Ecto neural progenitor cell (in vitro differentiated cells): ENCODE measurements around the gene APBB2.
"Not testable (repeated sequence)": the region's sequence is repeated elsewhere in the genome, so short reads cannot be mapped to it uniquely, and the experiment has no call there.

Experiments
- DNase-seq: peaks from one replicate; pipeline ENCODE4 v3.0.0-alpha.2; 2018; ENCODE audit warnings: low spot score

The APBB2 gene

DNA sequence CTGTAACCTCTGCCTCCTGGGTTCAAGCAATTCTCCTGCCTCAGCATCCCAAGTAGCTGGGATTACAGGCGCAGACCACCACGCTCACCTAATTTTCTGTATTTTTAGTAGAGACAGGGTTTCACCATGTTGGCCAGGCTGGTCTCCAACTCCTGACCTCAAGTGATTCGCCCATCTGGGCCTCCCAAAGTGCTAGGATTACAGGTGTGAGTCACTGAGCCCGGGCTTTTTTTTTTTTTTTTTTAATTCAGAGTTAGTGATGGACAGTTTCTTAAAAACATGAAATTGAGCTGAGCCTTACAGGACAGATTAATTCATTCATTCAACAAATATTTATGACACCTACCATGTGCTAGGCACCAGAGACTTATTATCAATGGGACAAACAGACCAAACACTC is 313.8 kb downstream of the APBB2 start:
- not testable (repeated sequence) for DNase-seq

DNA sequence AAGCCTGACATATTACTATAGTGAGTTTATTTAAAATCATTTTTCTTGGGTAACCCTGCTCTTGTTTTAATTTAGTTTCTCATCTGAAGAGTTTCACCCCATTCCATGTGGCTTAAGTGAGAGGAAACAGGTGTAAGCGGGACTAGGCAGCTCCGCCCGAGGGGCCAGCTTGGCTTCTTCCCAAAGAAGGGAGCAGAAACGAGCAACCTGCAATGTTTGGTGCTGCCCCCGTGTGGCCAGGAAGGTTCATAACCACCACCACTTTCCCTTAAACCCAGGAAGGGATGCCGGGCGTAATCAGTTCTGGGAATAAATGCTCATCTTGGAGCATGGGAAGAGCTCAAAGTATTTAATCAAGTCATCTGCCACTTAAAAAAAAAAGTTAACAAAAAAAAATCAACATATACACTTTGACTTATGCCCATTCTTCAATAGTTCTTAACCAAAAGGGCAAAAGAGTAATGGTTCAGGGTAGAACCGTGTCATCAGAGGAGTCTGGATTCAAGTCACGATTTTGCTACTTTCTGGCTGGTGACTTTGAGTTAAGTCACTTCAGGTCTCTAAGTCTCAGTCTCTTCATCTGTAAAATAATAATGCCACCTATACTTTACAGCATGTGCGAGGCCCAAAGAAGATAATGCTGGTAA is 316.7 kb downstream of the APBB2 start:
- DNase-seq: peak; percentile 83

DNA sequence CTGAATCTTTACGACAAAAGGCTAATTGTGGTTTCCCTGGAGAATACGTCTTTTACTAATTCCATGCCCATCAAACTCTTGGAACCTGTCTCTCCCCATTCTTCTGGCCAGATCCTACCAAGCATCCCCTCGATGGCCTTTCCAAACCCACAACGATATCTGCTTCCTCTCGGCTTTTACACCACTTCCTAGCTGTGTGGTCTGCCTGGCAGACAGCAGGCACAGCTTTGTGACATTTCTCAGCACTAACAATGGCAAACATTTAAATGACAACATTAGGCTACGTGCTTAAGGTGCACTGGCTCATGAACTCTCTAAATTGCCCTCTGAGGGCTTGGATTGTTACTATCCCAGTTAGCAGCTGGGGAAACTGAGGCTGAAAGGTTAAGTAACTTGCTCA is 323.6 kb downstream of the APBB2 start:
- no peak for DNase-seq

DNA sequence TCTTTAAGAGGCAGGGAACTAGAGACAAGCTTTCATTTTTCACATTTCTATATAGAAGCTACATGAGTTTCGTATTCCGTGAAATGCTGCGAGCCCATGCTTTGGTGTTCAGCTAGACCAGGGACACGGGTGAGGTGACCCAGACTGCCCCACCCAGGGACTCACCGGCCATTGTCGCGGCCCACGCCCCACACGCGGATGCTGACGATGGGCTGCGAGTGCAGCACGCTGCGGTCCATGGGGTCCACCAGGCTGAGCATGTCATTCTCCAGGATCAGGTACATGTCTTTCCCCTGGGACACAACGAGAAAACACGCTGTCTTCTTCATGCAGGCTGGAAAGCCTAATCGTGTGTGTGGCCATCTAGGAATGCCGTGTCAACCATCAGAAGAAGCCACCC is 324.1 kb downstream of the APBB2 start:
- DNase-seq: no peak

DNA sequence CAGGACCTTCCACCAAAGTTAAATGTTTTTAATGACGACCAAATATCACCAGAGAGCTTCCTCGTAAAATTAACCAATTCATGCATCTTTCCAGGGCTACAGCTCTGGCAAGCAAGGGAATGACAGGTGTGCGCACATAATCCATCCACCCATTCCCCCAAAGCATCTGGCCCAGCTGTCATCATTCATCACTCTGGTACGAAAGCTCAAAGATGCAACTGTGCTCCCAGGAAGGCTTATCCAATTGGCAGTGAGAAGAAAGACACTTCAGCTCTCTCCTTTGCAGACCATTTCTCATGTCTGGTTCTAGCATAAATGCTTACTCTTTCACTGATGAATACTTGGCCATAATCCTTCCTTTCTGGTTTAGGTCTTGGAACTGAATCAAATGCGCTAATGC is 325.4 kb downstream of the APBB2 start:
- DNase-seq: no peak

DNA sequence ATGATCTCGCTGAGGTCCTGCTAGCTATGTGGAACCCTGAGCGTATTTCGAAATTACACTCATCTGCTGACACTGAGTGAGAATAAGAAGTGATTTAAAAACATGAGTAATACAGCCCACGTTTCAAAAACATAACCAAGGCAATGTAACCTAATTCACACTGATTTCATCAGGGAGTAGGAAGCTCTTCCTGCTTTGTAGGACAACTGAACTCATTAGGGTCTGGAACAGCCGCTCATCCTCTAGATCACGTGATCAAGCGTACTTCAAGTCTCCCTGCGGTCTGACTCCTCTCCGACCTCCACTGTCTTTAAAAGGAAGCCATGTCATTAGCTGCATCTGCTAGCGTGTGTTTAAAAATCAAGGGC is 326.6 kb downstream of the APBB2 start:
- no peak for DNase-seq

DNA sequence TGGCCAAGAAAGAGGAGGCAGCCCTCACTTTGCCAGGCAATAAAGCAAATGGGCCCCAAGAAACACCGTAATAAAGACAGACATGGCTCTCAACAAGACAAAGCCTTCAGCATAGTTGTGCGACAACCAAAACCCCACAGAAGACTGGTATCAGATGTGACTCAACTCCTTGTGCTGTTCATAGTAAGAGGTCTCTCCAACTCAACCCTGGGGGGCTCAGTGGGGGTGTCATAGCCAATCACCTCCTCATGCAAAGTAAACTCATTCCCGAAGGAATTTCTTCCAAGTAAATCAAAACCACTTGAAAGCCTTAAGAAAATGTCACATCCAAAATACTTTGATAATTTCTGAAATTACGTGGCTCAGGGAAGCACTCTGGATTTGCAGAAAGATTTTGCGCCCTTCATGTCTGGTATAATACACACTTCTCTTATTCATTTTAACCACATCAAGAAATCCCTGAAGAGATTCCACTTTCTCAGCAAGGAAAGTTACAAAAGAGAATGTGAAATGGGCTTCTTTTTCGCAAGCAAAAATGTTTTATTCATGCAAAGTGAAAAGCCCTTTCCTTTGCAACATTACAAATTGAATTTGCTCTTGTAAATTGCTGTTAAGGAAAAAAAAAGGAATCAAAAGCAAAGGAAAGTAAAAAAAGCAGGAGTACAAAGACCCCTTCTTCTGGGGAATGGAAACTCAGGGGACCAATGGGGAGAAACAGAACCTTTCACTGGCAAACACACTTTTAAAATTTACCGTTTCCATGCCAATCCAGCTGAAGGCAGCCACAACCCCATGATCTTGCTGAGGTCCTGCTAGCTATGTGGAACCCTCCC is 327.2 kb downstream of the APBB2 start:
- no peak for DNase-seq

DNA sequence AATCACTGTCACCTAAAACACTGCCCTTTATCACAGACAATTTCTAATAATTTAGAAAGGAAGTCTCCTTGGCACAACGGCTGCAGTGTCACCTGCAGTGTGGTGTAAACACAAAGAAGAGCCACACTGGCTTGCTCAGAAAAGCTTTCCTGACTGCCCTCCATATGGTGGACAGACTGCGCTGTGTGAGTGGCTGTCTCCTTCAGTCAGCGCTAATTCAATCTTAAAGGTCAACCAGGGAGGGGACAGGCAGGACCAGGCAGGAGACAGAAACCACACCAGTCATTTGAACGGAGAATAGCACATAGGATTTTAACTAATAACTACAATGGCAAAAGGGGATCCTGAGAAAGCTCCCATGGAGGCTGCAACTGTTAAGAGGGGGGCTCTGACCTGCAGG is 332.5 kb downstream of the APBB2 start:
- no peak for DNase-seq

DNA sequence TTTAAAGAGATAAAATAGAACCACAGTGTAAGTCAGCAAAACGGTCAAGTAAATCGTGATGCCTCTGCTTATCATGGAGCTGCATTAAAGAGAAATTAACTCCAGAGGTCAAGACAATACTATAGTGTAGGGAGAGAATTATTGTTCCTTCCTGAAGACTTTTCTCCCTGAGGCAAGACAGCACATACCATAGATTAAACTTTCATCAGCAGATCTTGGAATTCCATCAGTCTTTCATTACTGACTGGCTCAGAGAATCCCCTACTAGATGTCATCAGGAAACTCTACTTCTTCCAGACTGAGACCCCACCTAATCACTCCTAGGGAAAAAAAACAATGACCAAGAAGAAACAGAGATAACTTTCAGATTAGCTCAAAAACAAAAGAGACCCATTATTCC is 333.2 kb downstream of the APBB2 start:
- no peak for DNase-seq

DNA sequence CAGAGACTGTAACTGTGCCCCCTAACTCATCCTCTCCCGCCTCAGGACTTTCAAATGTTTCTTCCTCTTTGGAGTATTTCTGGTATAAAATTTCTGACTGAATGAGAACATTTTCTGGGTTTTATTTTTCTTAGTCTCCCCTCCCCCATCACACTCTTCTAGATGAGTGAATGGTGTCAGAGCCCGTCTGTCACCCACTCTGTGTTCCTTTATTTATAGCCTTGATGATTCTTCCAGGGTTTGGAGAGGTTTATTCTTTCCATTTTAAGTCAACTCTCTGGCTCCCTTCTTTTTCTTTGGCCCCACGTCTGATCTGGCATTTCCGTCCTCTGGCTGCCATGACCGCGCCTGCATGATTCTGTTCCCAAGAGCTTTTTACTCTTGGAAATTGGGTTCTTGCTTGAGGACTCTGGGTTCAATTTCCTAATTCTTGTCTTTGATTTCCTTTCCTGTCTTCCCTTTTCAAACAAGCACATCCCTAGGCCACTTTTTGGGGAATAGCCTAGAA is 335.7 kb downstream of the APBB2 start:
- no peak for DNase-seq

DNA sequence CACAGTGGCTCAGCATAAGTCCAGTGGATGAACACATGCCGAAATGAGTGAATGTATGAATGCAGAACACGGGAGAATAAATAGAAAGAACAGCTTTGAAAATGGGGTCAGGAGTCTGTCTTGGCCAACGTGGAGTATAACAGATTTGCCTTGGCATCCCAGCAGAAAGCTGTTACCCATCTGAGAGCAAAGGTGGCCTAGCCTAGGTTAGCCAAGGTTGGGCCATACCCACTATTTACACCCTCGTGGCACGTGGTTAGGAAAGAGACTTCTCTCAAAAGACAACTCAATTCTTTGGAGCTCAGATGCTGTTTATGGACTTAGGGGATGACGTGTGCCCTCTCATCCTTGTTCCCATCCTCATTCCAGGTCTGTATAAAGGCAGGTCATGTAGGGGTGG is 337.3 kb downstream of the APBB2 start:
- no peak for DNase-seq

DNA sequence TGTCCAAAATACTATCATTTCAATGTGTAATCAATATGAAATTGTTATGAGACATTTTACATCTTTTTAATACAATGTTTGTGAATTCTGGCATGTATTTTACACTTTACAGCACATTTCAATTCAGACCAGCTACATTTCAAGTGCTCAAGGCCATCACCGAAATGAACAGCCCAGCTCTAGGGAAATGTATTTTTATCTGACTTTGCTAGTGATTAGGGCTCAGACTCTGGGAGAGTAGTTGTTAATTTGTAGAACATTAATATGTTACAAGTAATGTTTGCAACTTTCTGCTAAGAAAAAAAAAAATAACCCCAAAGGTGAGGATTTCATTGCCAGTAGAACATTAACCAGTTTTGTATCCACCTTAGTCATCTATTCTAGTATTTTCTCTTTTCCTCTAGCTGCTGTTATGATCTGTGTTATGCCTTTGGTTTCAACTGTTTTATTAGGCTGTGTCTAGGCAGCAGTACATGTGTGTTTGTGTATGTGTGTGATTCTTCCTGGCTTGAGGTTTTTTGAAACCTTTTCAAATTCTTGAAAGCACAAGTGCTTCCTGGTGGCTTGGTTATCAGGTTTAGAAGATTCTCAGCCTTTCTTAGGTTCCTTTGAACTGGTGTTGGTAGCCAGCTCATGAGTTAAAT is 338.7 kb downstream of the APBB2 start:
- DNase-seq: no peak

DNA sequence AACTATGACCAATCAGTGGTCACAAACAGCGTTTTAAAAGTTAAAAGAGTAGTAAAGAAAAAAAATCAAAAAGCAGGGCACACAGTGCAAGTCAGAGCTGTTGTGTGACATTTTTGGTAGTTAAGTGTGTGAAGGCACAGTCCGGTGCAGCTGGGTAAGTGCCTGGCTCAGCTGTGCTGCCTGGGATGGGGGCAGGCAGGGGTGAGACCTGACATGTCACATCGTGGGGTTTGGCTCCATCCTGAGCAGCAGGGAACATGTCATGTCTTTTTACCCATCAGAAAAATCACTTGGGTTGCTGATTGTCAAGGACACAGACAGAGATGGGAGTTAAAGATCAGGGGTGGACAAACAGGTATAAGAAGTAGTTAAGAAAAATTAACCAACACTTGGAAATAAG is 339.4 kb downstream of the APBB2 start:
- DNase-seq: no peak

DNA sequence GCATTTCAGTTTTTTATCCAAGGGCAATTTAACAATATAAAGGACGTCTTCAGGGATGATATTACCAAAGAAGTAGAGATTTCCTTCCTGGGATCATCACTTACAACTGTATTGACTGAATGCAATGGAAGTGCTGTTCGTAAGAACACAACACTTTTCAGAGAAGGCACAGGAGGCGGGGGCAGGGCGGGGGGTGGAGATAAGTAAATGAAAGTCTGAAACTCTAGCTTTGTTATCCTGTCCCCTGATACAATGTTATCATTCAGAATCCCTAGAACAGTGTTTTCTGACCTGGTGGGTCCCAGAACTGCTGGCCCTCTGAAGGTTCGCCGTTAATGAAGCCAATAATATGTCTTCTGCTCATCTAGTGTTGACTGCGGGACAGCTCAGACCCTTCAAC is 340.0 kb downstream of the APBB2 start:
- DNase-seq: no peak

DNA sequence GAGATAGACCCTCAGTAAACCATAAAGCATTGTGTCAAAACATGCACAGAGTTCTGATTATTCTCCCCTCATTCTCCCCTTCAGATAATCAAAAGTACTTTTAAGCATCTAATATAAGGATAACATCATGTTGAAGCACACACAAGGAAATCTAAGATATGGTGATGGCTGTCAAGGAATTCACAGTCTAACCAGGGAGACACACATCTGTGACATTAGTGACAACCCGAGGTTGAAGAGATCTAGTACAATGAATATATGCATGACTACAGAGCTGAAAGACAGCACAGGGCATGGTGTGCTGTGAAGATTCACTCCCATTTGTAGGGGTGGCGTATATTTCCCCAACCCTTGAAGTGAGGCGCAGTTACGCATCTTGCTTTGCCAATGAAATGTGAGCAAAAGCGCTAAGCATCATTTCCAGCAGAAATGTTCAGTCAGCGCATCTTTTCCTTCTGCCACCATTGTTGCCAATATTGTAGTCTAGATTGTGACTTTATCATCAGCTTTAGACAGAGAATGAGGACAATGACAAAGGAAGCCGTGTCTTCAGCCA is 342.6 kb downstream of the APBB2 start:
- no peak for DNase-seq

DNA sequence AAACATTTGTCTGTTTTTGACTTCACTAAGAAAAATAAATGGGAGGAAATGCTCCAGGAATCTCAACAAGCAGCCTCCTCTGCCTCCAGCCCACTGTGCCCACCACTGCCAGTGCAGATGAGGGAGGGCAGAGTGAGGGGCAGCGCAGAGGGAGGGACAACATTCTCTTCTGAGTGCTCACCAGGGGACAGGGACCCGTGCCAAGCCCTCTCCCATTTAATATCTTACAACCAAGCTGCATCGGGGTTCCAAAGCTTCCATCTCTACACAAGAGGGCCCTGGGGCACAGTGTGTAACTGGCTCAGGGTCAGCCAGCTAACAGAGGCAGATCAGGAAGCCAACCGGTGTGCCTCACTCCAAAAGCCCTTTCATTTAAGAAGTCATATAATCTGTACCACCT is 344.2 kb downstream of the APBB2 start:
- no peak for DNase-seq

DNA sequence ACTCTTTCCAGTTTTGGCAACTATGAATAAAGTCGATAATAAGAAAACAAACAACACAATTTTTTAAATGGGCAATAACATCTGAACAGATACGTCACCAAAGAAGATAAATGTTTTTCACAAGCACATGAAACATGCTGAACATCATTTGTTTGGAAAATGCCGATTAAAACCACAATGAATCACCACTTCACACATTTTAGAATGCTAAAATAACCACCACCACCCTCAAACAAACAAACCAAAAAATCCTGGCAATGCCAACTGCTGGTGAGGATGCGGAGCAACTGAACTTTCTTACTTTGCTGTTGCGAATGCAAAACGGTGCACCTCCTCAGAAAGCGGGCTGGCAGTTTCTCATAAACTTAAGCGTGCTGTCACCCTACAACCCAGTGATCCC is 348.6 kb downstream of the APBB2 start:
- no peak for DNase-seq

DNA sequence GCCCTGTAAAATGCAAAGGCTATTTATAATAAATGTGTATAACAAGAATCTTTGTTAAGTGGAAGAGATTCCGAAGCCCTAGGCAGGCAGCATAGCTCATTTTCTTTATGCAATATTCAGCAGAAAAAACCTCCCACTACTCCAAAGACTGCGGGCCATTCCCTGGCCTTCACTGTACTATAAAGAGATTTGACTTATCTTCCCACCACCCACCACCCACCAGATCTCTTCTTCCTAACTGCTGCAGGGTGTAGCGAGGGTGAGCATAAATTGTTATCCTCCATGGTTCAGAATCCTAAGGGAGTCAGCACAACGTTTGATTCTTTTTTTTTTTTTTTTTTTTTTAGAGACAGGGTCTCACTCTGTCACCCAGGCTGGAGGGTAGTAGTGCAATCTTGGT is 349.8 kb downstream of the APBB2 start:
- no peak for DNase-seq

DNA sequence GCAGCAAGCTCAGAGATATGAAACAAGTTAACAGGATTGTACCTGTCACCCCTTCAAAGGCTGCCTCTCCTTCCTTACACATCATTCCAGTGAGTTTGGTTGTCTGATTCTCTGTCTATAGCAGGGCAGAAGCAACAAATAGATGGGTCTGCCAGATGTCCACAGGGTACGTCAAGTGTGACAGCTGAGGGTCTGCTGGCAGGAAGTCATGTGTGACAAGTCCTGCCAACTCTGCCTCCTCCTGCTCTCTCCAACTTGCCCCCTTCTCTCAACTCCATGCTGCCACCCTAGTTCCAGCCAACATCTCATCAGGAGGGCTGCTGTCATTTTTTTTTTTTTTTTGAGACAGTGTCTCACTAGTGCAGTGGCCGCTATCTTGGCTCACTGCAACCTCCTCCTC is 355.4 kb downstream of the APBB2 start:
- no peak for DNase-seq

DNA sequence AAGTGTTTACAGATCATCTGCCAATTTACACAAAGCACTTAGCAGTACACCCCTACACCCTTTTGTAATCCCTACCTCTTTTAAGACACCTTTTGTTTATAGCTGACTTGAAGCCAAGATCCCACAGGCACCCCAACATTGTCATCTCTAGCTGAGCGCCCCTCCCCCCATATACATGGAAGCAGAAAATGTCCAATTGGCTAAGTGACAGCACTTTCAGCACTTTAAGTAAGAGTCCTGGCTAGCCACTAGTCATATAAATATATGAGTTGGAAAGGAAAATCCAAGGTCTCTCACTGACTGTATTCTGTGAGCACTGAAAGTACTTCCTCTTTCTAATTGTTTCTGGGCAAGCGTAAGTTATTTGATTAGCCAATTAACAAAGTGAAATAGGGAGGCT is 356.4 kb downstream of the APBB2 start:
- DNase-seq: no peak

DNA sequence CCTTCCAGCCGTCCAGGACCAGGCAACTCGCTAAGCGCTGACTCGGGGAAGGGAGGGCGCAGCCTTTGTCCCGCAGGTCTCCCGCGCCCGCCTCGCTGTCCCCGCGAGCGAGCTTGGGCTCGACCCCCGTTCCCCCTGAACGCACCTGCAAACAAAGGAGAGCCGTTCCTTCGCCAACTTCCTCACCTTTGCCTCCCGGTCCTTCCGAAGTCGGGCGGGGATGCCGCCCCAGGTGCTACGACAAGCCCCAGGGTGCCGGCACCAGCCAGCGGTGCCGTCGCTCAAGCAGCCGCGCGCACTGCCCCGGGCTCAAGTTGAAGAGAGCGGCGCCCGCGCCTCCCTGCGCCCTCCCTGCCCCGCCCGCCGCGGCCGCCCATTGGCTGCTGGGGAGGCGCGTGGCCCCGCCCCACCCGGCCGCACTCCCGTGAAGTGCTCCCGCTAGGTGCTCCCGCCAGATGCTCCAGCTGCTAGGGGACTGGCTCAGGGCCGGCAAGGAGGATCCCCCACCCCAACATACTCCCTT is 357.4 kb downstream of the APBB2 start:
- DNase-seq: peak; percentile 91

DNA sequence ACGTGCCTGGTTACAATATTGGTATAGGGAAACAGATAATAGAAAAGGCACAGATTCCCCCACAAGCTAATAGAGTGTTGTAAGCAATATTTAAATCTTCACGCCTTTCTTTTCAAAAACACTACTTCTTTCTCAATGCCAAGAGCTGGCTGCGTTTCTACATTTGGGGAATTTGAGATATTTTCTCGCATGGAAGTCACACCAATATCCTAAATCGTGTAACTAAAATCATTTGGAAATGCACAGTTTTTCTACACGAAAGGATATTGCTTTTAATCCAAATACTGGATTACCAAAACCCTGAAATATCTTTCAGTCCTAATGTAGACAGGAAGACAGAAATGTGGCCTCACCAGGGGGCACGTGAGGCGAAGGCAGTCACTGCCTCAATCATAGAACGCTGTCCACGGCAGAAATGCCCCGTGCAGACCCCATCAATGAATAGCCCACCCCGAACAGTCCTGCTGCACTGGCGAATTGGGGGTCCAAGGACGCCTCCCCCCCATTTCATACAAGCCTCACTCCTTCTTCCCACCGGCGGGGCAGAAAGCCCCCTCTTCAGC is 358.0 kb downstream of the APBB2 start:
- DNase-seq: no peak
